HepG2 (cell line): Measurements from ENCODE around the gene ZKSCAN5. TPM values are rescaled to one million over a fixed set of nuclear protein-coding genes. Genes with fewer than 3 reads are reported as not detected.
A peak's percentile ranks its signal among the peaks of the same experiment; 100 is the strongest.

Experiments used
- ELF4 ChIP-seq: sonication (generic); formaldehyde crosslinking; IDR thresholded peaks from 2 replicates; pipeline ENCODE4 v1.5.0; 2020; ENCODE audit warnings: missing genetic modification reagents, mild to moderate bottlenecking, moderate library complexity, borderline replicate concordance
- FOXJ3 ChIP-seq: sonication (generic); formaldehyde crosslinking; IDR thresholded peaks from 2 replicates; pipeline ENCODE4 v1.4.0; 2020; ENCODE audit warnings: missing genetic modification reagents, mild to moderate bottlenecking, borderline replicate concordance
- HNRNPL ChIP-seq: fragments of 200-400 bp; formaldehyde crosslinking; IDR thresholded peaks from 2 replicates; pipeline ENCODE4 v1.6.1; 2017; ENCODE audit warnings: mild to moderate bottlenecking, low read depth, low read length
- KLF16 ChIP-seq, 2 experiments: sonication (generic) in 1 of 2; formaldehyde crosslinking in 1 of 2; IDR thresholded peaks; 2 replicates each; pipeline versions ENCODE4 v1.6.1 to v1.8.0; 2016 to 2023; ENCODE audit warnings: missing genetic modification reagents in 2 of 2, missing compliant biosample characterization in 1 of 2
- MIER3 ChIP-seq: IDR thresholded peaks from 2 replicates; pipeline ENCODE4 v1.6.1; 2016; ENCODE audit warnings: missing compliant biosample characterization, borderline replicate concordance
- MIXL1 ChIP-seq: IDR thresholded peaks from 2 replicates; pipeline ENCODE4 v1.6.1; 2016
- NFKB2 ChIP-seq: sonication (generic); formaldehyde crosslinking; IDR thresholded peaks from 2 replicates; pipeline ENCODE4 v1.4.0; 2020; ENCODE audit warnings: missing genetic modification reagents, borderline replicate concordance
- POLR2AphosphoS5 ChIP-seq: IDR thresholded peaks from 2 replicates; pipeline ENCODE4 v1.6.1; 2012; ENCODE audit warnings: low read depth, low read length
- PRPF4 ChIP-seq: fragments of 200-400 bp; formaldehyde crosslinking; IDR thresholded peaks from 2 replicates; pipeline ENCODE4 v1.6.1; 2016; ENCODE audit warnings: low read length, low read depth; ENCODE audit not compliant: poor library complexity, severe bottlenecking
- SMAD9 ChIP-seq: sonication (generic); formaldehyde crosslinking; IDR thresholded peaks from 2 replicates; pipeline ENCODE4 v1.5.1; 2020; ENCODE audit warnings: mild to moderate bottlenecking, missing genetic modification reagents
- ZMYM4 ChIP-seq: sonication (generic); formaldehyde crosslinking; IDR thresholded peaks from 2 replicates; pipeline ENCODE4 v1.8.1; 2023; ENCODE audit warnings: mild to moderate bottlenecking, missing genetic modification reagents
- ZNF10 ChIP-seq: sonication (generic); formaldehyde crosslinking; IDR thresholded peaks from 2 replicates; pipeline ENCODE4 v1.4.0; 2020; ENCODE audit warnings: mild to moderate bottlenecking, low read depth, missing genetic modification reagents, borderline replicate concordance
- ZNF225 ChIP-seq: sonication (generic); formaldehyde crosslinking; IDR thresholded peaks from 2 replicates; pipeline ENCODE4 v1.4.0; 2020; ENCODE audit warnings: mild to moderate bottlenecking, missing genetic modification reagents
- ZNF430 ChIP-seq: sonication (generic); formaldehyde crosslinking; IDR thresholded peaks from 2 replicates; pipeline ENCODE4 v1.9.0; 2021; ENCODE audit warnings: mild to moderate bottlenecking, missing genetic modification reagents
- ZNF557 ChIP-seq: sonication (generic); formaldehyde crosslinking; IDR thresholded peaks from 2 replicates; pipeline ENCODE4 v1.4.0; 2020; ENCODE audit warnings: missing genetic modification reagents
- polyA plus RNA-seq, 8 experiments: library from polyadenylated mRNA; depleted of rRNA in 3 of 8; stranded (reverse) in 7 of 8; unstranded in 1 of 8; fragments of >200 nt; fragmentation: Illumina TruSeq in 4 of 8; extraction: Trizol in 4 of 8; gene quantifications; 2 replicates each; pipeline versions ENCODE4 v1.2.1 to v1.2.3, GENCODE V29; 2011 to 2016; ENCODE audit warnings: low read depth in 4 of 8, missing spikeins in 1 of 8, mixed read lengths in 1 of 8; ENCODE audit not compliant: insufficient read depth in 1 of 8
- total RNA-seq, 5 experiments: library from RNA; depleted of rRNA; stranded (reverse); fragments of >200 nt; fragmentation: Illumina TruSeq; extraction: Trizol; gene quantifications; 2 replicates each; pipeline ENCODE4 v1.2.3, GENCODE V29; 2016; ENCODE audit warnings: low read depth in 1 of 5
- TF ChIP-seq, protein P1 (sequence below): sonication (generic); formaldehyde crosslinking; IDR thresholded peaks from 2 replicates; pipeline ENCODE4 v1.5.0; 2020; ENCODE audit warnings: mild to moderate bottlenecking, missing genetic modification reagents
- TF ChIP-seq, protein P2 (sequence below): sonication (generic); formaldehyde crosslinking; IDR thresholded peaks from 2 replicates; pipeline ENCODE4 v1.8.0; 2022; ENCODE audit warnings: mild to moderate bottlenecking, missing genetic modification reagents, moderate library complexity
- TF ChIP-seq, protein P3 (sequence below): IDR thresholded peaks from 2 replicates; pipeline ENCODE4 v1.6.1; 2016; ENCODE audit warnings: missing compliant biosample characterization, missing genetic modification reagents, borderline replicate concordance
- TF ChIP-seq, protein P4 (sequence below): sonication (generic); formaldehyde crosslinking; IDR thresholded peaks from 2 replicates; pipeline ENCODE4 v1.5.0; 2020; ENCODE audit warnings: mild to moderate bottlenecking, missing genetic modification reagents
- TF ChIP-seq, protein P5 (sequence below): sonication (generic); formaldehyde crosslinking; IDR thresholded peaks from 2 replicates; pipeline ENCODE4 v1.4.0; 2020; ENCODE audit warnings: mild to moderate bottlenecking, missing genetic modification reagents
- TF ChIP-seq, protein P6 (sequence below): sonication (generic); formaldehyde crosslinking; IDR thresholded peaks from 2 replicates; pipeline ENCODE4 v1.8.1; 2023; ENCODE audit warnings: mild to moderate bottlenecking, missing genetic modification reagents

ZKSCAN5 gene
- total and polyA plus RNA-seq, 2 of the 13 experiments (the other 11 are each of a cell fraction or from before 2014, with no cell fraction given): 5.5 to 11.7 TPM

DNA sequence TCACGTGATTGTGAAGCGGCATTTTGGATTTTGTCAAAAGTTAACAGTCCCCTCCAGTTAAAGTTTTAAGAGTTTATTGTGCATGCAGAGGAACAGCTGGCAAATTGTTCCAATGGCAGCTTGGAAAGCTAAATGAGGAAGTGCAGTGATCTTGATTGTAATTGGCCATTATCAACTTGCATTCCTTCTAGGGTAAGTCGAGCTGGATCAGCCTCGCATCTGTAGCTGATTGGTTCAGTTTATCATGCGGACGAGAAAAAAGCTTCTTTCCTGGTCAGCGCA is 31.2 kb upstream of the ZKSCAN5 start (continued):
- TF ChIP-seq, protein P1, sequence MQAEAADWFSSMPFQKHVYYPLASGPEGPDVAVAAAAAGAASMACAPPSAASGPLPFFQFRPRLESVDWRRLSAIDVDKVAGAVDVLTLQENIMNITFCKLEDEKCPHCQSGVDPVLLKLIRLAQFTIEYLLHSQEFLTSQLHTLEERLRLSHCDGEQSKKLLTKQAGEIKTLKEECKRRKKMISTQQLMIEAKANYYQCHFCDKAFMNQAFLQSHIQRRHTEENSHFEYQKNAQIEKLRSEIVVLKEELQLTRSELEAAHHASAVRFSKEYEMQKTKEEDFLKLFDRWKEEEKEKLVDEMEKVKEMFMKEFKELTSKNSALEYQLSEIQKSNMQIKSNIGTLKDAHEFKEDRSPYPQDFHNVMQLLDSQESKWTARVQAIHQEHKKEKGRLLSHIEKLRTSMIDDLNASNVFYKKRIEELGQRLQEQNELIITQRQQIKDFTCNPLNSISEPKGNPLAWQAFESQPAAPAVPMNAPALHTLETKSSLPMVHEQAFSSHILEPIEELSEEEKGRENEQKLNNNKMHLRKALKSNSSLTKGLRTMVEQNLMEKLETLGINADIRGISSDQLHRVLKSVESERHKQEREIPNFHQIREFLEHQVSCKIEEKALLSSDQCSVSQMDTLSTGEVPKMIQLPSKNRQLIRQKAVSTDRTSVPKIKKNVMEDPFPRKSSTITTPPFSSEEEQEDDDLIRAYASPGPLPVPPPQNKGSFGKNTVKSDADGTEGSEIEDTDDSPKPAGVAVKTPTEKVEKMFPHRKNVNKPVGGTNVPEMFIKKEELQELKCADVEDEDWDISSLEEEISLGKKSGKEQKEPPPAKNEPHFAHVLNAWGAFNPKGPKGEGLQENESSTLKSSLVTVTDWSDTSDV (CRISPR knock-in tag): no peak
- TF ChIP-seq ZNF430 (CRISPR knock-in tag) (0 out of 2 replicates have a peak, but pooled peaks have one; percentile 9), POLR2AphosphoS5 (no peak), KLF16 (CRISPR knock-in tag; IDR thresholded peaks at IDR 0.05) (no peak), ELF4 (CRISPR knock-in tag) (no peak), ZNF225 (CRISPR knock-in tag) (no peak), FOXJ3 (no peak), ZNF10 (no peak), NFKB2 (no peak), HNRNPL (no peak), MIXL1 (CRISPR knock-in tag) (0 out of 2 replicates have a peak, but pooled peaks have one; percentile 1), PRPF4 (no peak), MIER3 (0 out of 2 replicates have a peak, but pooled peaks have one; percentile 17), SMAD9 (CRISPR knock-in tag) (no peak), ZNF557 (CRISPR knock-in tag) (no peak), ZMYM4 (CRISPR knock-in tag) (no peak)
- TF ChIP-seq, protein P2, sequence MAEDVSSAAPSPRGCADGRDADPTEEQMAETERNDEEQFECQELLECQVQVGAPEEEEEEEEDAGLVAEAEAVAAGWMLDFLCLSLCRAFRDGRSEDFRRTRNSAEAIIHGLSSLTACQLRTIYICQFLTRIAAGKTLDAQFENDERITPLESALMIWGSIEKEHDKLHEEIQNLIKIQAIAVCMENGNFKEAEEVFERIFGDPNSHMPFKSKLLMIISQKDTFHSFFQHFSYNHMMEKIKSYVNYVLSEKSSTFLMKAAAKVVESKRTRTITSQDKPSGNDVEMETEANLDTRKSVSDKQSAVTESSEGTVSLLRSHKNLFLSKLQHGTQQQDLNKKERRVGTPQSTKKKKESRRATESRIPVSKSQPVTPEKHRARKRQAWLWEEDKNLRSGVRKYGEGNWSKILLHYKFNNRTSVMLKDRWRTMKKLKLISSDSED: no peak
- TF ChIP-seq, protein P3, sequence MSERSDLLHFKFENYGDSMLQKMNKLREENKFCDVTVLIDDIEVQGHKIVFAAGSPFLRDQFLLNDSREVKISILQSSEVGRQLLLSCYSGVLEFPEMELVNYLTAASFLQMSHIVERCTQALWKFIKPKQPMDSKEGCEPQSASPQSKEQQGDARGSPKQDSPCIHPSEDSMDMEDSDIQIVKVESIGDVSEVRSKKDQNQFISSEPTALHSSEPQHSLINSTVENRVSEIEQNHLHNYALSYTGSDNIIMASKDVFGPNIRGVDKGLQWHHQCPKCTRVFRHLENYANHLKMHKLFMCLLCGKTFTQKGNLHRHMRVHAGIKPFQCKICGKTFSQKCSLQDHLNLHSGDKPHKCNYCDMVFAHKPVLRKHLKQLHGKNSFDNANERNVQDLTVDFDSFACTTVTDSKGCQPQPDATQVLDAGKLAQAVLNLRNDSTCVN: no peak
- TF ChIP-seq, protein P4, sequence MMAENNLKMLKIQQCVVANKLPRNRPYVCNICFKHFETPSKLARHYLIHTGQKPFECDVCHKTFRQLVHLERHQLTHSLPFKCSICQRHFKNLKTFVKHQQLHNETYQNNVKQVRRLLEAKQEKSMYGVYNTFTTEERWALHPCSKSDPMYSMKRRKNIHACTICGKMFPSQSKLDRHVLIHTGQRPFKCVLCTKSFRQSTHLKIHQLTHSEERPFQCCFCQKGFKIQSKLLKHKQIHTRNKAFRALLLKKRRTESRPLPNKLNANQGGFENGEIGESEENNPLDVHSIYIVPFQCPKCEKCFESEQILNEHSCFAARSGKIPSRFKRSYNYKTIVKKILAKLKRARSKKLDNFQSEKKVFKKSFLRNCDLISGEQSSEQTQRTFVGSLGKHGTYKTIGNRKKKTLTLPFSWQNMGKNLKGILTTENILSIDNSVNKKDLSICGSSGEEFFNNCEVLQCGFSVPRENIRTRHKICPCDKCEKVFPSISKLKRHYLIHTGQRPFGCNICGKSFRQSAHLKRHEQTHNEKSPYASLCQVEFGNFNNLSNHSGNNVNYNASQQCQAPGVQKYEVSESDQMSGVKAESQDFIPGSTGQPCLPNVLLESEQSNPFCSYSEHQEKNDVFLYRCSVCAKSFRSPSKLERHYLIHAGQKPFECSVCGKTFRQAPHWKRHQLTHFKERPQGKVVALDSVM (CRISPR knock-in tag): no peak
- TF ChIP-seq, protein P5, sequence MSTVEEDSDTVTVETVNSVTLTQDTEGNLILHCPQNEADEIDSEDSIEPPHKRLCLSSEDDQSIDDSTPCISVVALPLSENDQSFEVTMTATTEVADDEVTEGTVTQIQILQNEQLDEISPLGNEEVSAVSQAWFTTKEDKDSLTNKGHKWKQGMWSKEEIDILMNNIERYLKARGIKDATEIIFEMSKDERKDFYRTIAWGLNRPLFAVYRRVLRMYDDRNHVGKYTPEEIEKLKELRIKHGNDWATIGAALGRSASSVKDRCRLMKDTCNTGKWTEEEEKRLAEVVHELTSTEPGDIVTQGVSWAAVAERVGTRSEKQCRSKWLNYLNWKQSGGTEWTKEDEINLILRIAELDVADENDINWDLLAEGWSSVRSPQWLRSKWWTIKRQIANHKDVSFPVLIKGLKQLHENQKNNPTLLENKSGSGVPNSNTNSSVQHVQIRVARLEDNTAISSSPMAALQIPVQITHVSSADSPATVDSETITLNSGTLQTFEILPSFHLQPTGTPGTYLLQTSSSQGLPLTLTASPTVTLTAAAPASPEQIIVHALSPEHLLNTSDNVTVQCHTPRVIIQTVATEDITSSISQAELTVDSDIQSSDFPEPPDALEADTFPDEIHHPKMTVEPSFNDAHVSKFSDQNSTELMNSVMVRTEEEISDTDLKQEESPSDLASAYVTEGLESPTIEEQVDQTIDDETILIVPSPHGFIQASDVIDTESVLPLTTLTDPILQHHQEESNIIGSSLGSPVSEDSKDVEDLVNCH: no peak
- TF ChIP-seq, protein P6, sequence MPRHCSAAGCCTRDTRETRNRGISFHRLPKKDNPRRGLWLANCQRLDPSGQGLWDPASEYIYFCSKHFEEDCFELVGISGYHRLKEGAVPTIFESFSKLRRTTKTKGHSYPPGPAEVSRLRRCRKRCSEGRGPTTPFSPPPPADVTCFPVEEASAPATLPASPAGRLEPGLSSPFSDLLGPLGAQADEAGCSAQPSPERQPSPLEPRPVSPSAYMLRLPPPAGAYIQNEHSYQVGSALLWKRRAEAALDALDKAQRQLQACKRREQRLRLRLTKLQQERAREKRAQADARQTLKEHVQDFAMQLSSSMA (CRISPR knock-in tag): no peak
